Epithelial cell of esophagus (primary cell): Measurements from ENCODE around the gene PNLIPRP2.

Source experiments
- DNase-seq: peaks from one replicate; pipeline ENCODE4 v3.0.0; 2010; ENCODE audit warnings: low read depth
- H3K4me3 ChIP-seq: 2 replicates; pipeline ENCODE4 v1.5.1; 2011; ENCODE audit warnings: mild to moderate bottlenecking, low read length, control low read depth
- CTCF ChIP-seq: IDR thresholded peaks from 2 replicates; pipeline ENCODE4 v1.5.1; 2011; ENCODE audit warnings: low read depth, mild to moderate bottlenecking, low read length, control low read depth, inconsistent platforms; ENCODE audit not compliant: insufficient read depth; ENCODE audit errors: missing control alignments

Gene PNLIPRP2

GRCh38 chr10:116593139-116593740 is 27.5 kb upstream of the PNLIPRP2 start:
- no peak overlapping the region for H3K4me3 ChIP-seq
- DNase-seq: no peak
- TF ChIP-seq CTCF: no peak

- no peak for TF ChIP-seq CTCF
- DNase-seq: no peak
Observed at GRCh38 chr10:116594525-116595035, 26.2 kb upstream of the PNLIPRP2 start.

GRCh38 chr10:116596062-116596461 is 24.7 kb upstream of the PNLIPRP2 start:
- DNase-seq: no peak
- no peak overlapping the region for H3K4me3 ChIP-seq
- TF ChIP-seq CTCF: no peak

More at GRCh38 chr10:116594525-116595035, 26.2 kb upstream of the PNLIPRP2 start:
- H3K4me3 ChIP-seq: no peak overlapping the region

- no peak for DNase-seq
- no peak overlapping the region for H3K4me3 ChIP-seq
- TF ChIP-seq CTCF: no peak
Observed at GRCh38 chr10:116597543-116597942, 23.2 kb upstream of the PNLIPRP2 start.

GRCh38 chr10:116598329-116598728 is 22.4 kb upstream of the PNLIPRP2 start:
- no peak for TF ChIP-seq CTCF
- no peak for DNase-seq
- no peak overlapping the region for H3K4me3 ChIP-seq

GRCh38 chr10:116599991-116600390 is 20.8 kb upstream of the PNLIPRP2 start:
- H3K4me3 ChIP-seq: no peak overlapping the region
- no peak for DNase-seq
- TF ChIP-seq CTCF: no peak

- no peak overlapping the region for H3K4me3 ChIP-seq
- no peak for DNase-seq
- TF ChIP-seq CTCF: no peak
Observed at GRCh38 chr10:116602648-116603400, 17.9 kb upstream of the PNLIPRP2 start.
